Measurements from ENCODE around the gene PPM1H.
"Not testable (repeated sequence)": the region's sequence is repeated elsewhere in the genome, so short reads cannot be mapped to it uniquely, and the experiment has no call there.

PPM1H gene

GRCh38 chr12:62888454-62889110 lies 46.4 kb downstream of the PPM1H start:
- Histone ChIP-seq H3K9ac (ENCODE audit: low read depth, low read length) (no peak overlapping the region), H3K4me1 (ENCODE audit: control insufficient read depth, insufficient read depth, low read length) (peaks cover 2% of the 10 kb centered on the region; the same call in 1 of the 2 replicates), H3K27ac (ENCODE audit: low read depth, low read length) (no peak overlapping the region), H3K9me3 (ENCODE audit: control insufficient read depth, insufficient read depth, low read length) (no peaks in the 10 kb centered on the region), H3K27me3 (ENCODE audit: control insufficient read depth, insufficient read depth, low read length) (no peaks in the 10 kb centered on the region), H3K36me3 (ENCODE audit: control insufficient read depth, insufficient read depth, low read length) (no peaks in the 10 kb centered on the region), H3K4me3 (ENCODE audit: low read depth, low read length) (no peak overlapping the region)

DNA sequence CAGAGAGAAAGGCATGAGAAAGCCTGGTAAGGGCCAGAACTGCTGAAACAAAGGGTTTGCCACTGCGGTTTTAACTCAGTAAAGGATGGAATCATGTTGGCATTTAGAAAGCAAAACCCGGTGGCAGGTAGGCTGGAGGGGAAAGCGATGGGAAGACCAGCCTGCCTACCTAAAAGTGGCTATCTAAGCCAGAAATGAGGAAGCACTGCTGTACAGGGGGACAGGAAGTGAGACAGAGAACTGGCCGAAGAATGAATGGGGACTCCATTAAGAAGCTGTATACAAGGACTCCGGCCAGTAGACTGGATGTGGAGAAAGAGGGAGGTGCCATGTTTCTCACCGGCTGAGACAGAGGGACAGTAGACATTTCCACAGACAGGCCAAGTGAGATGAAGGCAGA lies 48.2 kb downstream of the PPM1H start:
- Histone ChIP-seq H3K4me1 (ENCODE audit: control insufficient read depth, insufficient read depth, low read length) (peaks cover 3% of the 10 kb centered on the region; the same call in 1 of the 2 replicates), H3K27me3 (ENCODE audit: control insufficient read depth, insufficient read depth, low read length) (no peaks in the 10 kb centered on the region), H3K9ac (ENCODE audit: low read depth, low read length) (no peak overlapping the region), H3K4me3 (ENCODE audit: low read depth, low read length) (no peak overlapping the region), H3K9me3 (ENCODE audit: control insufficient read depth, insufficient read depth, low read length) (no peaks in the 10 kb centered on the region), H3K36me3 (ENCODE audit: control insufficient read depth, insufficient read depth, low read length) (no peaks in the 10 kb centered on the region), H3K27ac (ENCODE audit: low read depth, low read length) (no peak overlapping the region)

DNA sequence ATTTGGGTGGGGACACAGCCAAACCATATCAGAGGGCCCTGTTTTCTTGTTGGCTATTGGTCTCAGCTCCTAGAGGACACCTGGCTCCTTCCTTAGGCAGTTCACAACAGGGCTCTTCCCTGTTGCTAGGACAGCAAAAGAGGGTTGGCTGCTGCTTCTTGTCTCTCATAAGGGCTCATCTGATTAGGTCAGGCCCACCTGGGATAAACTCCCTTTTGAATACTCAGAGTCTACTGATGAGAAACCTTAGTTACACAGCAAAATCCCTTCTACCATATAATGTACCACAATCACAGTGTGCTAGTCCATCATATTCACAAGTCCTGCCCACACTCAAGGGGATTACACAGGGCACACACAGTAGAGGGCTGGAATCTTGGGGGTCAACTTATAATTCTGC lies 49.7 kb downstream of the PPM1H start:
- Histone ChIP-seq H3K4me1 (ENCODE audit: control insufficient read depth, insufficient read depth, low read length) (peaks cover 3% of the 10 kb centered on the region; the same call in 1 of the 2 replicates), H3K27me3 (ENCODE audit: control insufficient read depth, insufficient read depth, low read length) (no peaks in the 10 kb centered on the region), H3K9me3 (ENCODE audit: control insufficient read depth, insufficient read depth, low read length) (no peaks in the 10 kb centered on the region)

GRCh38 chr12:62884832-62885231 lies 50.1 kb downstream of the PPM1H start:
- H3K36me3 ChIP-seq (ENCODE audit: control insufficient read depth, insufficient read depth, low read length); H3K4me3 ChIP-seq (ENCODE audit: low read depth, low read length); H3K9ac ChIP-seq (ENCODE audit: low read depth, low read length); H3K27me3 ChIP-seq (ENCODE audit: control insufficient read depth, insufficient read depth, low read length); H3K9me3 ChIP-seq (ENCODE audit: control insufficient read depth, insufficient read depth, low read length); H3K4me1 ChIP-seq (ENCODE audit: control insufficient read depth, insufficient read depth, low read length); H3K27ac ChIP-seq (ENCODE audit: low read depth, low read length): not testable (repeated sequence)

More for the DNA sequence above, 49.7 kb downstream of the PPM1H start:
- H3K4me3 ChIP-seq (ENCODE audit: low read depth, low read length): no peak overlapping the region
- H3K36me3 ChIP-seq (ENCODE audit: control insufficient read depth, insufficient read depth, low read length): no peaks in the 10 kb centered on the region
- H3K9ac ChIP-seq (ENCODE audit: low read depth, low read length): no peak overlapping the region
- H3K27ac ChIP-seq (ENCODE audit: low read depth, low read length): no peak overlapping the region

- Histone ChIP-seq H3K27ac (ENCODE audit: low read depth, low read length) (no peak overlapping the region), H3K27me3 (ENCODE audit: control insufficient read depth, insufficient read depth, low read length) (no peaks in the 10 kb centered on the region), H3K4me3 (ENCODE audit: low read depth, low read length) (no peak overlapping the region), H3K9ac (ENCODE audit: low read depth, low read length) (no peak overlapping the region), H3K36me3 (ENCODE audit: control insufficient read depth, insufficient read depth, low read length) (no peaks in the 10 kb centered on the region), H3K9me3 (ENCODE audit: control insufficient read depth, insufficient read depth, low read length) (no peaks in the 10 kb centered on the region), H3K4me1 (ENCODE audit: control insufficient read depth, insufficient read depth, low read length) (peaks cover 3% of the 10 kb centered on the region; the same call in 1 of the 2 replicates)
Observed at GRCh38 chr12:62882696-62883095, 52.3 kb downstream of the PPM1H start.

DNA sequence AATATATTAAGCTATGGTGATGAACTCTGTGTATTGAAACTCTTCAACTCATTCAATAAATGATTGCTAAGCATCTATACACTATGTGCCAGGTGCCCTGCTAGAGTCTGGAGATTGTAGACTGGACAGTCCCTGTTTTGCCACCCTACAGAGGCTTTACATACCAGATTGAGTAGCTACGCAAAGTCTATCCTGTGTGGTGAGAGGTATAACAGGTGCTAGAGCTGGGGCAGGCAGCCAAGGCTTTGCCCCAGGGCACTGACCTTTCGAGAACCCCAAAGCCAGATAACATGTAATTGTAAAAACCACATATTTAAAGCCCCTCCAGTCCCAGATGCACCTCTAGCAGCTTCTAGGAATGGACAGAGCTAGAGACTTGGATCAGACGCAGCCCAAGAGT lies 52.8 kb downstream of the PPM1H start:
- Histone ChIP-seq H3K9me3 (ENCODE audit: control insufficient read depth, insufficient read depth, low read length) (no peaks in the 10 kb centered on the region), H3K9ac (ENCODE audit: low read depth, low read length) (no peak overlapping the region), H3K27ac (ENCODE audit: low read depth, low read length) (no peak overlapping the region)

DNA sequence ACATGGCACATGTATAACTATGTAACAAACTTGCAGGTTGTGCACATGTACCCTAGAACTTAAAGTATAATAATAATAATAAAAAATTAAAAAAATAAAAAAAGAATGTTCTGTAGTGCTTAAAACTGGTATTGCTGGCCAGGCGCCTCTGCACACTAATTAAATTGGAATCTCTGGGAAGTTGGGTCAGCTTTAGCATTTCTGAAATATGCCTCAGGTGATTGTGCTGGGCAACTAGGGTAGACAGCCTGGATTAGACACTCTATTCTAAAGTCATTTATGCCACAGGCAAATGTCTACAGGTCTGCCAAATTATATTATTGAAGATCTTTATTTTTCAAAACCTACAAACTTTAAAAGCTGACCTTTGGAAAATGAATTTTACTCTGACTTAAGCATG lies 55.3 kb downstream of the PPM1H start:
- H3K9ac ChIP-seq (ENCODE audit: low read depth, low read length): no peak overlapping the region
- H3K27ac ChIP-seq (ENCODE audit: low read depth, low read length): no peak overlapping the region
- H3K36me3 ChIP-seq (ENCODE audit: control insufficient read depth, insufficient read depth, low read length): no peaks in the 10 kb centered on the region
- H3K4me1 ChIP-seq (ENCODE audit: control insufficient read depth, insufficient read depth, low read length): peaks cover 3% of the 10 kb centered on the region; the same call in 1 of the 2 replicates
- no peaks in the 10 kb centered on the region for H3K27me3 ChIP-seq (ENCODE audit: control insufficient read depth, insufficient read depth, low read length)
- H3K9me3 ChIP-seq (ENCODE audit: control insufficient read depth, insufficient read depth, low read length): no peaks in the 10 kb centered on the region
- H3K4me3 ChIP-seq (ENCODE audit: low read depth, low read length): no peak overlapping the region

More for the DNA sequence above, 52.8 kb downstream of the PPM1H start:
- peaks cover 3% of the 10 kb centered on the region; the same call in 1 of the 2 replicates for H3K4me1 ChIP-seq (ENCODE audit: control insufficient read depth, insufficient read depth, low read length)
- H3K27me3 ChIP-seq (ENCODE audit: control insufficient read depth, insufficient read depth, low read length): no peaks in the 10 kb centered on the region
- no peak overlapping the region for H3K4me3 ChIP-seq (ENCODE audit: low read depth, low read length)
- H3K36me3 ChIP-seq (ENCODE audit: control insufficient read depth, insufficient read depth, low read length): no peaks in the 10 kb centered on the region

DNA sequence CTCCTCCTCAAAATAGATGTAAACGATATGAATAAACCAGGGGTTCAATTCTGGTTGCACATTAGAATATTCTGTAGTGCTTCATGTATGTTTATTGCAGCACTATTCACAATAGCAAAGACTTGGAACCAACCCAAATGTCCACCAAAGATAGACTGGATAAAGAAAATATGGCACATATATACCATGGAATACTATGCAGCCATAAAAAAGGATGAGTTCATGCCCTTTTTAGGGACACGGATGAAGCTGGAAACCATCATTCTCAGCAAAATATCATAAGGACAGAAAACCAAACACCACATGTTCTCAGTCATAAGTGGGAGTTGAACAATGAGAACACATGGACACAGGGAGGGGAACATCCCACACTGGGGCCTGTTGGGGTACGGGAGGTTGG lies 55.7 kb downstream of the PPM1H start:
- not testable (repeated sequence) for H3K9ac ChIP-seq (ENCODE audit: low read depth, low read length); H3K4me3 ChIP-seq (ENCODE audit: low read depth, low read length); H3K4me1 ChIP-seq (ENCODE audit: control insufficient read depth, insufficient read depth, low read length); H3K27ac ChIP-seq (ENCODE audit: low read depth, low read length); H3K27me3 ChIP-seq (ENCODE audit: control insufficient read depth, insufficient read depth, low read length); H3K36me3 ChIP-seq (ENCODE audit: control insufficient read depth, insufficient read depth, low read length); H3K9me3 ChIP-seq (ENCODE audit: control insufficient read depth, insufficient read depth, low read length)

- no peak overlapping the region for H3K4me3 ChIP-seq (ENCODE audit: low read depth, low read length)
- no peak overlapping the region for H3K9ac ChIP-seq (ENCODE audit: low read depth, low read length)
- no peaks in the 10 kb centered on the region for H3K27me3 ChIP-seq (ENCODE audit: control insufficient read depth, insufficient read depth, low read length)
- no peaks in the 10 kb centered on the region for H3K36me3 ChIP-seq (ENCODE audit: control insufficient read depth, insufficient read depth, low read length)
- no peaks in the 10 kb centered on the region for H3K4me1 ChIP-seq (ENCODE audit: control insufficient read depth, insufficient read depth, low read length)
- H3K9me3 ChIP-seq (ENCODE audit: control insufficient read depth, insufficient read depth, low read length): no peaks in the 10 kb centered on the region
- no peak overlapping the region for H3K27ac ChIP-seq (ENCODE audit: low read depth, low read length)
Observed at GRCh38 chr12:62878211-62878610, 56.7 kb downstream of the PPM1H start.

- H3K4me3 ChIP-seq (ENCODE audit: low read depth, low read length): no peak overlapping the region
- H3K9ac ChIP-seq (ENCODE audit: low read depth, low read length): no peak overlapping the region
- H3K27ac ChIP-seq (ENCODE audit: low read depth, low read length): no peak overlapping the region
- no peaks in the 10 kb centered on the region for H3K4me1 ChIP-seq (ENCODE audit: control insufficient read depth, insufficient read depth, low read length)
- no peaks in the 10 kb centered on the region for H3K9me3 ChIP-seq (ENCODE audit: control insufficient read depth, insufficient read depth, low read length)
- H3K27me3 ChIP-seq (ENCODE audit: control insufficient read depth, insufficient read depth, low read length): no peaks in the 10 kb centered on the region
- H3K36me3 ChIP-seq (ENCODE audit: control insufficient read depth, insufficient read depth, low read length): no peaks in the 10 kb centered on the region
Observed at GRCh38 chr12:62876938-62877548, 57.9 kb downstream of the PPM1H start.

- no peaks in the 10 kb centered on the region for H3K9me3 ChIP-seq (ENCODE audit: control insufficient read depth, insufficient read depth, low read length)
- H3K4me1 ChIP-seq (ENCODE audit: control insufficient read depth, insufficient read depth, low read length): no peaks in the 10 kb centered on the region
- H3K27ac ChIP-seq (ENCODE audit: low read depth, low read length): no peak overlapping the region
- no peaks in the 10 kb centered on the region for H3K27me3 ChIP-seq (ENCODE audit: control insufficient read depth, insufficient read depth, low read length)
- no peaks in the 10 kb centered on the region for H3K36me3 ChIP-seq (ENCODE audit: control insufficient read depth, insufficient read depth, low read length)
- H3K9ac ChIP-seq (ENCODE audit: low read depth, low read length): no peak overlapping the region
- H3K4me3 ChIP-seq (ENCODE audit: low read depth, low read length): no peak overlapping the region
Observed at GRCh38 chr12:62873826-62874448, 61.0 kb downstream of the PPM1H start.

Measured in HUES48 (cell line).